ENCODE measurements around the gene MCM5.

The MCM5 gene

GRCh38 chr22:35443790-35444684 is 44.1 kb downstream of the MCM5 start:
- DNase-seq (ENCODE audit: low read depth, low spot score): no peak
- H3K4me3 ChIP-seq (ENCODE audit: low read length): no peak overlapping the region

GRCh38 chr22:35444685-35445399 is 44.9 kb downstream of the MCM5 start:
- no peak overlapping the region for H3K4me3 ChIP-seq (ENCODE audit: low read length)
- DNase-seq (ENCODE audit: low read depth, low spot score): no peak

GRCh38 chr22:35445933-35446332 is 46.0 kb downstream of the MCM5 start:
- H3K4me3 ChIP-seq (ENCODE audit: low read length): no peak overlapping the region
- DNase-seq (ENCODE audit: low read depth, low spot score): no peak

- DNase-seq (ENCODE audit: low read depth, low spot score): no peak
- no peak overlapping the region for H3K4me3 ChIP-seq (ENCODE audit: low read length)
These were observed 46.4 kb downstream of the MCM5 start for GRCh38 chr22:35446365-35446764.

- DNase-seq (ENCODE audit: low read depth, low spot score): no peak
- H3K4me3 ChIP-seq (ENCODE audit: low read length): no peak overlapping the region
These were observed 48.6 kb downstream of the MCM5 start for GRCh38 chr22:35448523-35448922.

- DNase-seq (ENCODE audit: low read depth, low spot score): no peak
- no peak overlapping the region for H3K4me3 ChIP-seq (ENCODE audit: low read length)
These were observed 50.1 kb downstream of the MCM5 start for GRCh38 chr22:35449829-35450689.

GRCh38 chr22:35450824-35451569 is 51.1 kb downstream of the MCM5 start:
- no peak for DNase-seq (ENCODE audit: low read depth, low spot score)
- H3K4me3 ChIP-seq (ENCODE audit: low read length): no peak overlapping the region

- DNase-seq (ENCODE audit: low read depth, low spot score): no peak
- H3K4me3 ChIP-seq (ENCODE audit: low read length): no peak overlapping the region
These were observed 51.7 kb downstream of the MCM5 start for GRCh38 chr22:35451592-35451991.

- DNase-seq (ENCODE audit: low read depth, low spot score): no peak
- H3K4me3 ChIP-seq (ENCODE audit: low read length): no peak overlapping the region
These were observed 52.4 kb downstream of the MCM5 start for GRCh38 chr22:35452351-35452781.

GRCh38 chr22:35452810-35453743 is 53.1 kb downstream of the MCM5 start:
- no peak for DNase-seq (ENCODE audit: low read depth, low spot score)
- no peak overlapping the region for H3K4me3 ChIP-seq (ENCODE audit: low read length)

GRCh38 chr22:35454416-35455054 is 54.6 kb downstream of the MCM5 start:
- no peak overlapping the region for H3K4me3 ChIP-seq (ENCODE audit: low read length)
- no peak for DNase-seq (ENCODE audit: low read depth, low spot score)

- DNase-seq (ENCODE audit: low read depth, low spot score): no peak
- no peak overlapping the region for H3K4me3 ChIP-seq (ENCODE audit: low read length)
These were observed 55.6 kb downstream of the MCM5 start for GRCh38 chr22:35455529-35455928.

- H3K4me3 ChIP-seq (ENCODE audit: low read length): no peak overlapping the region
- no peak for DNase-seq (ENCODE audit: low read depth, low spot score)
These were observed 56.8 kb downstream of the MCM5 start for GRCh38 chr22:35456757-35457156.

GRCh38 chr22:35457729-35458546 is 58.0 kb downstream of the MCM5 start:
- H3K4me3 ChIP-seq (ENCODE audit: low read length): no peak overlapping the region
- no peak for DNase-seq (ENCODE audit: low read depth, low spot score)

- DNase-seq (ENCODE audit: low read depth, low spot score): no peak
- no peak overlapping the region for H3K4me3 ChIP-seq (ENCODE audit: low read length)
These were observed 58.8 kb downstream of the MCM5 start for GRCh38 chr22:35458547-35459422.

GRCh38 chr22:35459423-35459894 is 59.5 kb downstream of the MCM5 start:
- DNase-seq (ENCODE audit: low read depth, low spot score): no peak
- no peak overlapping the region for H3K4me3 ChIP-seq (ENCODE audit: low read length)

Data from Jurkat, Clone E6-1 (cell line).